ENCODE measurements around the gene CBFA2T2.
A peak's percentile ranks its signal among the peaks of the same experiment; 100 is the strongest.

CBFA2T2 gene

GRCh38 chr20:33664762-33665144, 174.9 kb downstream of the CBFA2T2 start:
- H3K4me3 ChIP-seq (ENCODE audit: control insufficient read depth, low read depth, low read length): no peak overlapping the region
- TF ChIP-seq, protein P1, sequence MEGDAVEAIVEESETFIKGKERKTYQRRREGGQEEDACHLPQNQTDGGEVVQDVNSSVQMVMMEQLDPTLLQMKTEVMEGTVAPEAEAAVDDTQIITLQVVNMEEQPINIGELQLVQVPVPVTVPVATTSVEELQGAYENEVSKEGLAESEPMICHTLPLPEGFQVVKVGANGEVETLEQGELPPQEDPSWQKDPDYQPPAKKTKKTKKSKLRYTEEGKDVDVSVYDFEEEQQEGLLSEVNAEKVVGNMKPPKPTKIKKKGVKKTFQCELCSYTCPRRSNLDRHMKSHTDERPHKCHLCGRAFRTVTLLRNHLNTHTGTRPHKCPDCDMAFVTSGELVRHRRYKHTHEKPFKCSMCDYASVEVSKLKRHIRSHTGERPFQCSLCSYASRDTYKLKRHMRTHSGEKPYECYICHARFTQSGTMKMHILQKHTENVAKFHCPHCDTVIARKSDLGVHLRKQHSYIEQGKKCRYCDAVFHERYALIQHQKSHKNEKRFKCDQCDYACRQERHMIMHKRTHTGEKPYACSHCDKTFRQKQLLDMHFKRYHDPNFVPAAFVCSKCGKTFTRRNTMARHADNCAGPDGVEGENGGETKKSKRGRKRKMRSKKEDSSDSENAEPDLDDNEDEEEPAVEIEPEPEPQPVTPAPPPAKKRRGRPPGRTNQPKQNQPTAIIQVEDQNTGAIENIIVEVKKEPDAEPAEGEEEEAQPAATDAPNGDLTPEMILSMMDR (IDR thresholded peaks at IDR 0.05; ENCODE audit: control insufficient read depth, insufficient read depth, low read depth, low read length, missing control alignments): no peak
- DNase-seq (ENCODE audit: low read depth): no peak

- peak; percentile 91 for DNase-seq (ENCODE audit: low read depth)
- TF ChIP-seq, protein P1 (IDR thresholded peaks at IDR 0.05; ENCODE audit: control insufficient read depth, insufficient read depth, low read depth, low read length, missing control alignments): peak; percentile 51
- H3K4me3 ChIP-seq (ENCODE audit: control insufficient read depth, low read depth, low read length): peak within 1 kb of the TSS; percentile 43
These were observed 176.7 kb downstream of the CBFA2T2 start, which contains the start of gene ACTL10 for GRCh38 chr20:33666293-33667244. Gene ACTL10 (plus strand): TSS chr20:33666943. CDS start chr20:33667498, 555 bp downstream.

DNA sequence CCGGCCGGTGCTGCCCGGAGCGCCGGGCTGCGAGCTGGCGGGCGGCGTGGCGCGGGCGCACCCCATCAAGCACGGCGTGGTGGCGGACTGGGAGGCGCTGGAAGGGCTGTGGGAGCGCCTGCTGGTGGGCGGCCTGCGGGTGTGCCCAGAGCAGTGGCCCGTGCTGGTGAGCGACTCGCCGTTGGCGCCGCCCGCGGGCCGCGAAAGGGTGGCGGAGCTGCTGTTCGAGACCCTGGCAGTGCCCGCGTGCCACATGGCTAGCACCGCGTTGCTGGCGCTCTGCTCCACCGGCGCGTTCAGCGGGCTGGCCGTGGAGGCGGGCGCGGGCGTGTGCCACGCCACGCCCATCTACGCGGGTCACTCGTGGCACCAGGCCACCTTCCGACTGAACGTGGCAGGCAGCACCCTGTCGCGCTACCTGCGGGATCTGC, 177.4 kb downstream of the CBFA2T2 start:
- H3K4me3 ChIP-seq (ENCODE audit: control insufficient read depth, low read depth, low read length): peak overlapping the region; percentile 43
- no peak for DNase-seq (ENCODE audit: low read depth)
- TF ChIP-seq, protein P1 (IDR thresholded peaks at IDR 0.05; ENCODE audit: control insufficient read depth, insufficient read depth, low read depth, low read length, missing control alignments): no peak

- peak overlapping the region; percentile 43 for H3K4me3 ChIP-seq (ENCODE audit: control insufficient read depth, low read depth, low read length)
- TF ChIP-seq, protein P1 (IDR thresholded peaks at IDR 0.05; ENCODE audit: control insufficient read depth, insufficient read depth, low read depth, low read length, missing control alignments): peak; percentile 87
- no peak for DNase-seq (ENCODE audit: low read depth)
These were observed 178.0 kb downstream of the CBFA2T2 start for GRCh38 chr20:33667676-33668465.

DNA sequence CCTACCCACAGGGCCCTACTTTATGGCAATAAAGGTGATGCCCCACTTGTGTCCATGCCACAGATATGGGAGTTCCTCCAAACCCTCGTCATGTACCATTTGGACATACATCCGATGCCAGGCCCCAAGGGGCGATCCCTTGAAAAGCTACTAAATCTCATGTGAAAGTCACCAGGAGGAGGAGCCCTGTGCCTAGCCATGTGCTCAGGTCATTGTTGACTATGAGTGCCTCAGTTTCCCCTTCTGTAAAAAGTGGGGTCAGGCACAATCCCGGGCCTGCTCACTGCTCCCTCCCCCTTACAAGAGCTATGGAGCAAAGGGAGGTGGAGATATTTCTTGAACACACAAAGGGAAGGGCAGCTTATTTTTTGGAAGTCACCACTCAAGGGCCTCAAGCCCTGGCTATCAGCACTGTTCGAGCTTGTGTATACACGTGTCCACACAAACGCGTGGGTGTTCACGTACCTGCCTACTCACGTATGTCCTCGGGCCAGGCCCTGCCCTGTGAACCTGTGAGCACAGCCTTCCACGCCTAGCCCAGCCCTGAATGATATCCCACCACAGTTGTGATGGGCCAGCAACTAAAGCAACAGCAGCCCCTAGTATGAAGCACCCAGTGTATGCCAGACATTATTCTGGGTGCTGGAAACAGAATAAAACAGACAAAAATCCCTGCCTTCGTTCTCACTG, 178.7 kb downstream of the CBFA2T2 start:
- TF ChIP-seq, protein P1 (IDR thresholded peaks at IDR 0.05; ENCODE audit: control insufficient read depth, insufficient read depth, low read depth, low read length, missing control alignments): no peak
- H3K4me3 ChIP-seq (ENCODE audit: control insufficient read depth, low read depth, low read length): no peak overlapping the region
- DNase-seq (ENCODE audit: low read depth): no peak

DNA sequence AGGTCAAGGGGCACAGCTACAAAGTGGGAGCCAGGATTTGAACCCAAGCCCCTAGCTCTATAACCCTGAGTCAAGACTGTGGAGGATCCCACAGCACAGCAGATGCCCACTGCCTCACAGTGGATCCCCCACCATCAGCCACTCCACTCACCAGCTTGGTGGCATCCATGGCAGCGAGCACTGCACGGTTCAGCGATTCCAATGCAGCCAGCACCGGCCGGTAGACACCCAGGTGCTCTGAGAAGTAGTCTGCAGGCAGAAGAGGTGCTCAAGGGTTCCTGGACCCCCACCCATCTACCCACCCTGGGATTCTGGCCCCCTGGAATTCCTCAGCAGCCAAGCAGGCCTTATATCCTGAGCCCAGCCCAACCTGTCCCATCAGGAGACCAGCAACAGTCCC, 179.3 kb downstream of the CBFA2T2 start:
- no peak overlapping the region for H3K4me3 ChIP-seq (ENCODE audit: control insufficient read depth, low read depth, low read length)
- DNase-seq (ENCODE audit: low read depth): no peak
- TF ChIP-seq, protein P1 (IDR thresholded peaks at IDR 0.05; ENCODE audit: control insufficient read depth, insufficient read depth, low read depth, low read length, missing control alignments): no peak
